GM12891 (cell line): ENCODE results near the gene CFAP77.

Experiments
- POLR2A ChIP-seq: IDR thresholded peaks from 2 replicates; pipeline ENCODE4 v1.6.1; 2011; ENCODE audit warnings: low read depth, low read length, control low read depth
- POLR2AphosphoS5 ChIP-seq: IDR thresholded peaks from 2 replicates; pipeline ENCODE4 v1.6.1; 2011; ENCODE audit warnings: low read depth, low read length, control low read depth
- TAF1 ChIP-seq: IDR thresholded peaks from 2 replicates; pipeline ENCODE4 v1.6.1; 2011; ENCODE audit warnings: low read depth, low read length, control low read depth

DNA sequence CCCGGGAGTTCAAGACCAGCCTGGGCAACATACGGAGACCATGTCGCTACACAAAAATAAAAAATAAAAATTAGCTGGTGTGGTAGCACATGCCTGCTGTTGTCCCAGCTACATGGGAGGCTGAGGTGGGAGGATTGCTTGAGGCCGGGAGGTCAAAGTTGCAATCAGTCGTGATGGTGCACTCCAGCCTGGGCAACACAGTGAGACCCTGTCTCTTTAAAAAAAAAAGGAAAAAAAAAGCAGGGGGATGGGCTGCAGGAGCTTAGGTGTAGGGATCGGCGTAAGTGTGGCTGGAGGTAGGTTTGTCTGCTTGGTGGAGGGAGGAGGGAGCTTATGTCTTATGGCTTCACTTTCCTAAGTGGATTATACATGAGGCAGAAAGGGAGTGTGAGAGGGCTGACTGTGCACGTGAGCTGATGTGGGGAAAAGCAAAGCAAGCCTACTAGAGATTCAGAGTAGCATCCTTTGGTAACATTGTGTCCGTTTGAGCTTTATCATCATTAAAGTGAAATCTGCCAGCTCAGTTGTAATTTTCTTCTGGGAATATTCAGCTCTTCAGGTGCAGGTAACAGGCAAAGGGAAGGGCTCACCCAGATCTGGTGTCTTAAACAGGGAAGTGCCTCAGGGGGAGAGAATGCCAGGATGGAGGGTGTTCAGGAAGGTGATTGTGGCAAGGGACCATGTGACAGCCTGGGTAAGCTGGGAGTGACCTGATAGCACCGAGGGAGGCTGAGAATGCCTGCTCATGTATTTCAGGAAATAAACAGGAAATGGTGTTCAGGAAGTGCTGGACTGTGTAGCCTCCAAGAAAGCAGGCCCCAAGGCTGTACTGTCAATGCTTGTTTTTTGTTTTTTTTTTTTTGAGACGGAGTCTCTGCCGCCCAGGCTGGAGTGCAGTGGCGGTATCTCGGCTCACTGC, 37.6 kb upstream of the CFAP77 start:
- TF ChIP-seq POLR2A: no peak
- TF ChIP-seq POLR2AphosphoS5: no peak
- no peak for TF ChIP-seq TAF1
